ENCODE measurements around the gene HRH2.

DNA sequence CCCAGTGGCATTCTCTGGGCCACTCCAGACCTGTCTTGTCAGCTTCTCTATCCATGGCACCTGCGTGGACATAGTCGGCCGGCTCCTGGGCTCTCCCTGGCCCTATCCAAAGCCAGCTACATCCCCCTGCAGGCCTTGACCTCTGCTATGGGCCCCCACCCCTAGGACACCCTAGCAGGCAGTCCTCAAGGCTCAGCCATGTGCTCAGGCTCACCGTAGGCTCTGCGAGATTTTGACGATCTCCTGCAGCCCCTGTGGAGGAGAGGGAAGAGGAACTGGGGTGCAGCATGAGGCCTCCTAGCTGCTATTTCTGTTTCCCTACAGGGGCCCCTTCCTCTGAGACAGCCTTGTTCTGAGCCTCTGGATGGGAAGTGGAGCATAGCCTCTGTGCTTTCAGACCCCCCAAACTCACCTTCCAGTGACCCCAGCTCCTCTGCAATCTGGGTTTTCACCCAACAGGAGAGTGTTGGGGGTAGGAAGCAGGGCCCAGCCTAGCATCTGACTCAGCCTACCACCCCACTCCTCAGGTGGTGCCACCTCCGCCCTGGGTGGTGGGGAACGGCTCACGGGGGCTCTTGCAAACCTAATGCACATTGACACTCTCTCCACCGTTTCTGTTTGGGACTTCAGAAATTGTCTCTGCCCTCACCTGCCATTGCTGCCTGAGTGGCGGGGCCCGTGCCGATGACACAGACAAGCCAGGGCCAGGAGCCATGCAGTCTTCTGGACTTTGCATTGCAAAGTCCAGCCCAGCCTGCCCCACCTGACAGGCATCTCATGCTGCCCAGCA is 36.7 kb downstream of the HRH2 start:
- TF ChIP-seq, protein P1, sequence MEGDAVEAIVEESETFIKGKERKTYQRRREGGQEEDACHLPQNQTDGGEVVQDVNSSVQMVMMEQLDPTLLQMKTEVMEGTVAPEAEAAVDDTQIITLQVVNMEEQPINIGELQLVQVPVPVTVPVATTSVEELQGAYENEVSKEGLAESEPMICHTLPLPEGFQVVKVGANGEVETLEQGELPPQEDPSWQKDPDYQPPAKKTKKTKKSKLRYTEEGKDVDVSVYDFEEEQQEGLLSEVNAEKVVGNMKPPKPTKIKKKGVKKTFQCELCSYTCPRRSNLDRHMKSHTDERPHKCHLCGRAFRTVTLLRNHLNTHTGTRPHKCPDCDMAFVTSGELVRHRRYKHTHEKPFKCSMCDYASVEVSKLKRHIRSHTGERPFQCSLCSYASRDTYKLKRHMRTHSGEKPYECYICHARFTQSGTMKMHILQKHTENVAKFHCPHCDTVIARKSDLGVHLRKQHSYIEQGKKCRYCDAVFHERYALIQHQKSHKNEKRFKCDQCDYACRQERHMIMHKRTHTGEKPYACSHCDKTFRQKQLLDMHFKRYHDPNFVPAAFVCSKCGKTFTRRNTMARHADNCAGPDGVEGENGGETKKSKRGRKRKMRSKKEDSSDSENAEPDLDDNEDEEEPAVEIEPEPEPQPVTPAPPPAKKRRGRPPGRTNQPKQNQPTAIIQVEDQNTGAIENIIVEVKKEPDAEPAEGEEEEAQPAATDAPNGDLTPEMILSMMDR (IDR thresholded peaks at IDR 0.05; ENCODE audit: low read depth, low read length), result no peak
- no peak for TF ChIP-seq EZH2phosphoT487 (IDR thresholded peaks at IDR 0.05; ENCODE audit: low read depth)
